Activated CD8-positive, alpha-beta memory T cell treated with anti-CD3 and anti-CD28 coated beads, Interleukin-2, amount 50 U/mL, for 1 hour (primary cell): Measurements from ENCODE around the gene CDKL4.
"Not testable (repeated sequence)": the region's sequence is repeated elsewhere in the genome, so short reads cannot be mapped to it uniquely, and the experiment has no call there.

ENCODE experiments used
- DNase-seq: peaks from one replicate; pipeline ENCODE4 v3.0.0-alpha.2; 2020; ENCODE audit errors: extremely low read depth

The CDKL4 gene

GRCh38 chr2:39243469-39244123 is at the start of gene CDKL4:
Gene CDKL4 (minus strand): TSS chr2:39243970.
- DNase-seq = no peak

GRCh38 chr2:39290433-39290832 is 46.7 kb upstream of the CDKL4 start:
- no peak for DNase-seq

GRCh38 chr2:39289609-39290008 is 45.8 kb upstream of the CDKL4 start:
- no peak for DNase-seq

- DNase-seq = no peak
Measured at GRCh38 chr2:39283561-39283960, 39.8 kb upstream of the CDKL4 start.

GRCh38 chr2:39281391-39281790 is 37.6 kb upstream of the CDKL4 start:
- no peak for DNase-seq

GRCh38 chr2:39275016-39275415 is 31.2 kb upstream of the CDKL4 start:
- no peak for DNase-seq

GRCh38 chr2:39269941-39270340 is 26.2 kb upstream of the CDKL4 start:
- DNase-seq = no peak

- DNase-seq = no peak
Measured at GRCh38 chr2:39266916-39267434, 23.2 kb upstream of the CDKL4 start.

GRCh38 chr2:39266139-39266805 is 22.5 kb upstream of the CDKL4 start:
- no peak for DNase-seq

- no peak for DNase-seq
Measured at GRCh38 chr2:39265315-39265714, 21.5 kb upstream of the CDKL4 start.

GRCh38 chr2:39264733-39265132 is 21.0 kb upstream of the CDKL4 start:
- no peak for DNase-seq

- no peak for DNase-seq
Measured at GRCh38 chr2:39260087-39260486, 16.3 kb upstream of the CDKL4 start.

- no peak for DNase-seq
Measured at GRCh38 chr2:39256040-39256439, 12.3 kb upstream of the CDKL4 start.

GRCh38 chr2:39252888-39253518 is 9.2 kb upstream of the CDKL4 start:
- no peak for DNase-seq

- no peak for DNase-seq
Measured at GRCh38 chr2:39247512-39248043, 3.8 kb upstream of the CDKL4 start.

GRCh38 chr2:39246382-39246980 is 2.7 kb upstream of the CDKL4 start:
- DNase-seq = no peak

GRCh38 chr2:39244963-39245625 is 1.3 kb upstream of the CDKL4 start:
- DNase-seq = not testable (repeated sequence)

GRCh38 chr2:39244241-39244862 is 582 bp upstream of the CDKL4 start:
- DNase-seq = not testable (repeated sequence)

- no peak for DNase-seq
Measured at GRCh38 chr2:39241588-39241987, 2.2 kb downstream of the CDKL4 start.

GRCh38 chr2:39240758-39241157 is 3.0 kb downstream of the CDKL4 start:
- no peak for DNase-seq

- DNase-seq = no peak
Measured at GRCh38 chr2:39234754-39235153, 9.0 kb downstream of the CDKL4 start.
